Measurements from ENCODE around the gene PLXNA4. TPM values are rescaled to one million over a fixed set of nuclear protein-coding genes. Genes with fewer than 3 reads are reported as not detected.

The PLXNA4 gene
- polyA plus RNA-seq, 2 of the 4 experiments (the other 2 are of a cell fraction), result 0.12 to 0.34 TPM

DNA sequence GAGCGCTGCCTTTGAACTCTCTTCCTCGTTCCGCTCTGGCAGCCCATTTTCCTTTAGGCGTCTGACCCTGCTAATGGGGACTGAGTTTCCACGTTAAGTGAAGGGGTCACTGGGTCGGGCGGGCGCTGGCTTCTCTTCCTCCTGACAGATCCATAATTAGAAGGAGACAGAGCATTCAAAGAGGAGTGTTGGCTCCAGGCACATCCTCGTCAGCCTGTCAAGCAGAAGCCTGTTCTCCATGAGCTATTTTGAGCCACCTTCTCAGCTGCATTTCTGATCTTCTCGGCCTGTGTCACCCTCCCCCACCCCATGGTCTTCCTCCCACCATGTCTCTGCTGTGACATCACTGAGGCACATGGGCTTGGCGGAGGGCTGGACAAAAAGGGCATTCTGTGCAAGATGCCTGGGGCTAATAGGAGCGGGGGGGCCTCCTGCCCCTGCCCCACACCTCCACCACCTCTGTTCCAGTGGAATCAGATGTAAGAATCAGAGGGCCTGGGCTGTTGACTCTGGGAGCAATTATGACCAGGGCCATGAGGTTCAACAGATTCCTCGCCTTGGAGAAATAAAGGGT, 248.1 kb downstream of the PLXNA4 start:
- POLR2A ChIA-PET, result no interaction called here
- no peaks in the 10 kb centered on the region; the same call in 2 of the 3 replicates for H3K9me3 ChIP-seq
- 52% methylated on average over 11 of the region's 13 CpGs for WGBS (ENCODE audit: missing lambda C conversion rate)
- H3K27ac ChIP-seq, result no peak overlapping the region
- H3K4me2 ChIP-seq, result no peak overlapping the region
- no peak for TF ChIP-seq ZFP36 (IDR thresholded peaks at IDR 0.05; ENCODE audit: borderline replicate concordance, partially characterized antibody)
- TF ChIP-seq, protein P1, sequence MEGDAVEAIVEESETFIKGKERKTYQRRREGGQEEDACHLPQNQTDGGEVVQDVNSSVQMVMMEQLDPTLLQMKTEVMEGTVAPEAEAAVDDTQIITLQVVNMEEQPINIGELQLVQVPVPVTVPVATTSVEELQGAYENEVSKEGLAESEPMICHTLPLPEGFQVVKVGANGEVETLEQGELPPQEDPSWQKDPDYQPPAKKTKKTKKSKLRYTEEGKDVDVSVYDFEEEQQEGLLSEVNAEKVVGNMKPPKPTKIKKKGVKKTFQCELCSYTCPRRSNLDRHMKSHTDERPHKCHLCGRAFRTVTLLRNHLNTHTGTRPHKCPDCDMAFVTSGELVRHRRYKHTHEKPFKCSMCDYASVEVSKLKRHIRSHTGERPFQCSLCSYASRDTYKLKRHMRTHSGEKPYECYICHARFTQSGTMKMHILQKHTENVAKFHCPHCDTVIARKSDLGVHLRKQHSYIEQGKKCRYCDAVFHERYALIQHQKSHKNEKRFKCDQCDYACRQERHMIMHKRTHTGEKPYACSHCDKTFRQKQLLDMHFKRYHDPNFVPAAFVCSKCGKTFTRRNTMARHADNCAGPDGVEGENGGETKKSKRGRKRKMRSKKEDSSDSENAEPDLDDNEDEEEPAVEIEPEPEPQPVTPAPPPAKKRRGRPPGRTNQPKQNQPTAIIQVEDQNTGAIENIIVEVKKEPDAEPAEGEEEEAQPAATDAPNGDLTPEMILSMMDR (IDR thresholded peaks at IDR 0.05), result no peak
- TF ChIP-seq, protein P2, sequence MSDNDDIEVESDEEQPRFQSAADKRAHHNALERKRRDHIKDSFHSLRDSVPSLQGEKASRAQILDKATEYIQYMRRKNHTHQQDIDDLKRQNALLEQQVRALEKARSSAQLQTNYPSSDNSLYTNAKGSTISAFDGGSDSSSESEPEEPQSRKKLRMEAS (IDR thresholded peaks at IDR 0.05), result no peak
- no peak for TF ChIP-seq POLR2AphosphoS2 (conservative IDR thresholded peaks at IDR 0.05; ENCODE audit: low read length)
- DNase-seq (ENCODE audit: low read depth in 1 of 2, low spot score in 1 of 2), result no peak
- CTCF ChIA-PET, result interaction anchor here (3.6 kb wide), 1 partner anchor 10 kb away, joined by 23 read pairs; no protein-coding TSS in a partner anchor
- no peak for ATAC-seq
- no peak for FAIRE-seq
- no peaks in the 10 kb centered on the region for H3K4me1 ChIP-seq
- H3K4me3 ChIP-seq, result no peak overlapping the region

DNA sequence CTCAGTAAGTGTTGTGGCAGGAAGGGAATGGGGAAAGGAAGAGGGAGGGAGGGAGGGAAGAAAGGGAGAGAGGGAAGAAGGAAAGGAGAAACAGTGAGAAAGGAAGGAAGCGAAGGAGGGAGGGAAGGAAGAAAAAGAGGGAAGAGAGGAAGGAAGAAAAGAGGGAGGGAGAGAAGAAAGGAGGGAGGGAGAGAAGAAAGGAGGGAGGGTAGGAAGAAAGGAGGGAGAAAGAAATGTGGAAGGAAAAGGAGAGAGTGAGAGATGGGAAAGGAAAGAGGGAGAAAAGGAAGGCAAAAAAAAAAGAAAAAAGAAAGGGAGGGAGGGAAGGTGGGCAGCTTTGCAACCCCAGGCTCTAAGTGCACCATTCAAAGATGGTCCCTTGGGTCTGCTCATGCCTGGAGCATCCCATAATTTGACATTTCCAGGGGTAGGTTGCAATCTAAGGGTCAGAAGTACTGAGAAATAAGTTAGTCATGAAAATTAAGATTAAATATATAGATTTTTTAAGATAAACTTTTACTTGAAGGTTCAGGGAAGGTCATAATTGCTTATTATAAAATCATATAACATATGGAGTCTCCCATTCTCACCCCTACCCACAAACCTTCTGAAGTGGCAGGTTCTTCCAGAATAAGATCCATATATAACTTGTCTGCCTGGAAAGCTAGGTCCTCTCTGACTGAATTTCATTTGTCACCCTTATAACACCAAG, 249.2 kb downstream of the PLXNA4 start:
- Histone ChIP-seq H3K27ac (no peak overlapping the region), H3K4me3 (no peak overlapping the region), H3K9me3 (no peaks in the 10 kb centered on the region; the same call in 2 of the 3 replicates), H3K4me2 (no peak overlapping the region), H3K4me1 (no peaks in the 10 kb centered on the region)
- ChIA-PET CTCF (interaction anchor here (3.6 kb wide), 1 partner anchor 8 kb away, joined by 23 read pairs; no protein-coding TSS in a partner anchor), POLR2A (no interaction called here)
- no peak for ATAC-seq
- no peak for DNase-seq (ENCODE audit: low read depth in 1 of 2, low spot score in 1 of 2)
- WGBS (ENCODE audit: missing lambda C conversion rate), result 80% methylated on average over 1 of the region's 1 CpG
- TF ChIP-seq CBX8 (IDR thresholded peaks at IDR 0.05) (no peak), KDM1A (IDR thresholded peaks at IDR 0.05; ENCODE audit: low read depth) (no peak), HOXA7 (CRISPR knock-in tag; IDR thresholded peaks at IDR 0.05) (no peak), PHF8 (IDR thresholded peaks at IDR 0.05; ENCODE audit: borderline replicate concordance, low read depth) (no peak), EHF (CRISPR knock-in tag; IDR thresholded peaks at IDR 0.05) (no peak), TP53 (CRISPR knock-in tag; IDR thresholded peaks at IDR 0.05) (no peak), RNF2 (IDR thresholded peaks at IDR 0.05; ENCODE audit: borderline replicate concordance, low read depth) (no peak), FOSB (CRISPR knock-in tag; IDR thresholded peaks at IDR 0.05) (no peak), SREBF2 (IDR thresholded peaks at IDR 0.05) (no peak), MAFK (IDR thresholded peaks at IDR 0.05; ENCODE audit: partially characterized antibody) (no peak), POLR2AphosphoS2 (conservative IDR thresholded peaks at IDR 0.05; ENCODE audit: low read length) (no peak), FOXS1 (CRISPR knock-in tag; IDR thresholded peaks at IDR 0.05) (no peak)
- TF ChIP-seq, protein P3, sequence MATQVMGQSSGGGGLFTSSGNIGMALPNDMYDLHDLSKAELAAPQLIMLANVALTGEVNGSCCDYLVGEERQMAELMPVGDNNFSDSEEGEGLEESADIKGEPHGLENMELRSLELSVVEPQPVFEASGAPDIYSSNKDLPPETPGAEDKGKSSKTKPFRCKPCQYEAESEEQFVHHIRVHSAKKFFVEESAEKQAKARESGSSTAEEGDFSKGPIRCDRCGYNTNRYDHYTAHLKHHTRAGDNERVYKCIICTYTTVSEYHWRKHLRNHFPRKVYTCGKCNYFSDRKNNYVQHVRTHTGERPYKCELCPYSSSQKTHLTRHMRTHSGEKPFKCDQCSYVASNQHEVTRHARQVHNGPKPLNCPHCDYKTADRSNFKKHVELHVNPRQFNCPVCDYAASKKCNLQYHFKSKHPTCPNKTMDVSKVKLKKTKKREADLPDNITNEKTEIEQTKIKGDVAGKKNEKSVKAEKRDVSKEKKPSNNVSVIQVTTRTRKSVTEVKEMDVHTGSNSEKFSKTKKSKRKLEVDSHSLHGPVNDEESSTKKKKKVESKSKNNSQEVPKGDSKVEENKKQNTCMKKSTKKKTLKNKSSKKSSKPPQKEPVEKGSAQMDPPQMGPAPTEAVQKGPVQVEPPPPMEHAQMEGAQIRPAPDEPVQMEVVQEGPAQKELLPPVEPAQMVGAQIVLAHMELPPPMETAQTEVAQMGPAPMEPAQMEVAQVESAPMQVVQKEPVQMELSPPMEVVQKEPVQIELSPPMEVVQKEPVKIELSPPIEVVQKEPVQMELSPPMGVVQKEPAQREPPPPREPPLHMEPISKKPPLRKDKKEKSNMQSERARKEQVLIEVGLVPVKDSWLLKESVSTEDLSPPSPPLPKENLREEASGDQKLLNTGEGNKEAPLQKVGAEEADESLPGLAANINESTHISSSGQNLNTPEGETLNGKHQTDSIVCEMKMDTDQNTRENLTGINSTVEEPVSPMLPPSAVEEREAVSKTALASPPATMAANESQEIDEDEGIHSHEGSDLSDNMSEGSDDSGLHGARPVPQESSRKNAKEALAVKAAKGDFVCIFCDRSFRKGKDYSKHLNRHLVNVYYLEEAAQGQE (IDR thresholded peaks at IDR 0.05), result no peak
- TF ChIP-seq, protein P1 (IDR thresholded peaks at IDR 0.05), result no peak
- no peak for FAIRE-seq

Measured in A549 (cell line).